ENCODE results near the gene NBAS. TPM values are rescaled to one million over a fixed set of nuclear protein-coding genes. Genes with fewer than 3 reads are reported as not detected.

NBAS gene
- total RNA-seq, 1 experiment from 2014 or later, result 32.5 TPM

DNA sequence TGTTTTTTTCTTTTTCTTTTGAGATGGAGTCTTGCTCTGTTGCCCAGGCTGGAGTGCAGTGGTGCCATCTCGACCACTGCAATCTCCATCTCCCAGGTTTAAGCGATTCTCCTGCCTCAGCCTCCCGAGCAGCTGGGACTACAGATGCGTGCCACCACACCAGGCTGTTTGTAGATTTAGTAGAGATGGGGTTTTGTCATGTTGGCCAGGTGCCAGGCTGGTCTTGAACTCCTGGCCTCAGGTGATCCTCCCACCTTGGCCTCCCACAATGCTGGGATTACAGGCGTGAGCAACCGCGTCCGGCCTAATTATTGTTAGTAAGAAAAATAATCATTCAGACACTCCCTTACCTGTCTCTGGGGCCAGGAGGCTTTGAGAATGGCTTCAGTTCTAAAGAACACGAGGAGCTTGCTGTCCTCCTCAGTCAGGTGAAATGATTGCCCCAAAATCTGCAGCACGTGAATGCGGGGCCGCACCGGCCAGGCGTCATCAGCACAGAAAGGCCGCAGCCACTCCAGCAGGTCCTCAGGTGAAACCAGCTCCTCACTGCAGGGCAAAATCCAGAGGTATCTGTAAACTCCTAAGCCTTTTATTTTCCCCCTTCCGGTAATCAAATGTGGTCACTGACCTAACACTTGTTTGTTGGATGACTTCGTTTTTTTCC, 342.6 kb downstream of the NBAS start:
- Histone ChIP-seq H3K4me1 (ENCODE audit: insufficient read depth, low read length) (no peaks in the 10 kb centered on the region), H3T11ph (ENCODE audit: low read length) (no peak overlapping the region), H3K4me2 (ENCODE audit: insufficient read depth, insufficient read length, low read length) (no peak overlapping the region), H3K23me2 (ENCODE audit: insufficient read length, low read depth, low read length, poor library complexity, severe bottlenecking) (no peaks in the 10 kb centered on the region), H2BK20ac (ENCODE audit: low read depth, low read length, poor library complexity, severe bottlenecking) (no peak overlapping the region), H3K4ac (ENCODE audit: low read depth, low read length) (no peak overlapping the region), H4K8ac (replicated peaks; ENCODE audit: insufficient read length, low read depth, low read length) (no peak overlapping the region), H3K56ac (ENCODE audit: insufficient read length, low read depth, low read length) (no peak overlapping the region), H4K20me1 (ENCODE audit: control insufficient read depth, insufficient read depth, insufficient read length) (no peaks in the 10 kb centered on the region), H3K79me2 (ENCODE audit: insufficient read depth, low read length) (no peaks in the 10 kb centered on the region), H3K79me1 (ENCODE audit: insufficient read depth, low read depth, low read length, poor library complexity, severe bottlenecking) (no peaks in the 10 kb centered on the region), H2BK120ac (ENCODE audit: low read depth, low read length, poor library complexity, severe bottlenecking) (no peak overlapping the region), H3K9me3 (ENCODE audit: control insufficient read depth, low read depth, low read length) (no peaks in the 10 kb centered on the region), H3K18ac (ENCODE audit: insufficient read length, low read depth, low read length) (no peak overlapping the region), H4K5ac (ENCODE audit: insufficient read length, low read depth, low read length) (no peak overlapping the region), H4K91ac (ENCODE audit: insufficient read length, low read depth, low read length) (no peak overlapping the region), H3K9ac (ENCODE audit: extremely low read depth, insufficient read length, low read length) (no peak overlapping the region), H2BK15ac (ENCODE audit: low read depth, low read length) (no peak overlapping the region), H2BK5ac (ENCODE audit: insufficient read length, low read length) (no peak overlapping the region), H3K23ac (ENCODE audit: insufficient read length, low read depth, low read length) (no peak overlapping the region), H2AFZ (ENCODE audit: low read length) (no peak overlapping the region), H2AK5ac (ENCODE audit: insufficient read length, low read length) (no peak overlapping the region), H2BK12ac (ENCODE audit: insufficient read length, low read depth, low read length) (no peak overlapping the region), H3K27me3 (ENCODE audit: insufficient read depth, low read length) (no peaks in the 10 kb centered on the region), H3K14ac (ENCODE audit: insufficient read depth, low read length) (no peak overlapping the region), H3K27ac (ENCODE audit: insufficient read length, low read depth, low read length) (no peak overlapping the region)
- H3K27me3 Mint-ChIP-seq (ENCODE audit: low read depth), result no peaks in the 10 kb centered on the region
- no peak overlapping the region for H3K4me3 Mint-ChIP-seq
- no peak overlapping the region for H3K27ac Mint-ChIP-seq
- WGBS (ENCODE audit: extremely low coverage, insufficient read length, low lambda C conversion rate), result no CpG with 5 or more reads among the region's 17 CpGs
- no peaks in the 10 kb centered on the region for H3K4me1 Mint-ChIP-seq
- DNase-seq, result no peak
- peaks cover 0 to 3% of the 10 kb centered on the region in 2 experiments; a peak in 2 of 5 replicates for H3K9me3 Mint-ChIP-seq
- TF ChIP-seq, protein P1, sequence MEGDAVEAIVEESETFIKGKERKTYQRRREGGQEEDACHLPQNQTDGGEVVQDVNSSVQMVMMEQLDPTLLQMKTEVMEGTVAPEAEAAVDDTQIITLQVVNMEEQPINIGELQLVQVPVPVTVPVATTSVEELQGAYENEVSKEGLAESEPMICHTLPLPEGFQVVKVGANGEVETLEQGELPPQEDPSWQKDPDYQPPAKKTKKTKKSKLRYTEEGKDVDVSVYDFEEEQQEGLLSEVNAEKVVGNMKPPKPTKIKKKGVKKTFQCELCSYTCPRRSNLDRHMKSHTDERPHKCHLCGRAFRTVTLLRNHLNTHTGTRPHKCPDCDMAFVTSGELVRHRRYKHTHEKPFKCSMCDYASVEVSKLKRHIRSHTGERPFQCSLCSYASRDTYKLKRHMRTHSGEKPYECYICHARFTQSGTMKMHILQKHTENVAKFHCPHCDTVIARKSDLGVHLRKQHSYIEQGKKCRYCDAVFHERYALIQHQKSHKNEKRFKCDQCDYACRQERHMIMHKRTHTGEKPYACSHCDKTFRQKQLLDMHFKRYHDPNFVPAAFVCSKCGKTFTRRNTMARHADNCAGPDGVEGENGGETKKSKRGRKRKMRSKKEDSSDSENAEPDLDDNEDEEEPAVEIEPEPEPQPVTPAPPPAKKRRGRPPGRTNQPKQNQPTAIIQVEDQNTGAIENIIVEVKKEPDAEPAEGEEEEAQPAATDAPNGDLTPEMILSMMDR (conservative IDR thresholded peaks at IDR 0.05), result no peak
- peaks cover 0 to 5% (median 0%) of the 10 kb centered on the region in 3 experiments; a peak in 3 of 7 replicates for H3K36me3 Mint-ChIP-seq (ENCODE audit: insufficient read depth in 1 of 3, low read depth in 3 of 3)
